Measurements from ENCODE around the gene OR6C2. TPM values are rescaled to one million over a fixed set of nuclear protein-coding genes. Genes with fewer than 3 reads are reported as not detected.

The OR6C2 gene
- total RNA-seq, 2 donors from 2014 or later = not detected

DNA sequence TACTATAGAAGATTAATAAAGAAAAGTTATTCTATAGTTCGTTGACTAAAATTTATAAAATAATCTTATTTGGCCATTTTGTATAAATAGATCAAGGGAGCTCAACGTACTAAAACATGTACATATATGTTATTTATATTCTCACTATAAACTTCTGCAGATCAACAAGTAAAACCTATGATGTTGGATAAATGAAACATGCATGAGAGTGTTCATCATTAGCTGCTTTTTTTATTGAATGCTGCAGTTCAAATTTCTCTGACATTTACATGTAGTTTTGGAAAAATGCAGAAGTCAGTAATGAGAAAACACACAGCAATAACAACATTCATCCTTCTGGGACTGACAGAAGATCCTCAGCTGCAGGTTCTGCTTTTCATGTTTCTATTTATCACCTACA, 48.2 kb downstream of the OR6C2 start, which contains the start of gene OR6C68:
OR6C68 (plus strand) TSS at position 301 of the 400 bp plus-strand sequence; CDS start at position 301, 0 bp downstream.
- Mint-ChIP-seq H3K27me3 (ENCODE audit: insufficient read depth) (peaks cover 3% of the 10 kb centered on the region), H3K36me3 (ENCODE audit: low read depth) (no peaks in the 10 kb centered on the region), H3K4me3 (no peak within 1 kb of the TSS), H3K4me1 (no peaks in the 10 kb centered on the region), H3K9me3 (no peaks in the 10 kb centered on the region), H3K27ac (no peak within 1 kb of the TSS)
- Histone ChIP-seq H3K9me3 (ENCODE audit: control insufficient read depth, low read length) (no peaks in the 10 kb centered on the region), H3K27me3 (ENCODE audit: control insufficient read depth, insufficient read depth, low read length, poor library complexity, severe bottlenecking) (no peaks in the 10 kb centered on the region), H3K36me3 (ENCODE audit: control insufficient read depth, insufficient read depth, low read length) (no peaks in the 10 kb centered on the region), H3K27ac (ENCODE audit: low read depth, low read length) (no peak within 1 kb of the TSS), H3K4me1 (ENCODE audit: control insufficient read depth, insufficient read depth, low read length) (no peaks in the 10 kb centered on the region), H3K4me3 (ENCODE audit: low read length) (no peak within 1 kb of the TSS), H3K9ac (ENCODE audit: extremely low read depth, low read length, poor library complexity, severe bottlenecking) (no peak within 1 kb of the TSS)
- no CpG with 5 or more reads among the region's 2 CpGs for WGBS, 2 experiments (ENCODE audit: insufficient coverage in 1 of 2, insufficient read length in 1 of 2)
- no peak for DNase-seq
- TF ChIP-seq, protein P1, sequence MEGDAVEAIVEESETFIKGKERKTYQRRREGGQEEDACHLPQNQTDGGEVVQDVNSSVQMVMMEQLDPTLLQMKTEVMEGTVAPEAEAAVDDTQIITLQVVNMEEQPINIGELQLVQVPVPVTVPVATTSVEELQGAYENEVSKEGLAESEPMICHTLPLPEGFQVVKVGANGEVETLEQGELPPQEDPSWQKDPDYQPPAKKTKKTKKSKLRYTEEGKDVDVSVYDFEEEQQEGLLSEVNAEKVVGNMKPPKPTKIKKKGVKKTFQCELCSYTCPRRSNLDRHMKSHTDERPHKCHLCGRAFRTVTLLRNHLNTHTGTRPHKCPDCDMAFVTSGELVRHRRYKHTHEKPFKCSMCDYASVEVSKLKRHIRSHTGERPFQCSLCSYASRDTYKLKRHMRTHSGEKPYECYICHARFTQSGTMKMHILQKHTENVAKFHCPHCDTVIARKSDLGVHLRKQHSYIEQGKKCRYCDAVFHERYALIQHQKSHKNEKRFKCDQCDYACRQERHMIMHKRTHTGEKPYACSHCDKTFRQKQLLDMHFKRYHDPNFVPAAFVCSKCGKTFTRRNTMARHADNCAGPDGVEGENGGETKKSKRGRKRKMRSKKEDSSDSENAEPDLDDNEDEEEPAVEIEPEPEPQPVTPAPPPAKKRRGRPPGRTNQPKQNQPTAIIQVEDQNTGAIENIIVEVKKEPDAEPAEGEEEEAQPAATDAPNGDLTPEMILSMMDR (conservative IDR thresholded peaks at IDR 0.05) = no peak

DNA sequence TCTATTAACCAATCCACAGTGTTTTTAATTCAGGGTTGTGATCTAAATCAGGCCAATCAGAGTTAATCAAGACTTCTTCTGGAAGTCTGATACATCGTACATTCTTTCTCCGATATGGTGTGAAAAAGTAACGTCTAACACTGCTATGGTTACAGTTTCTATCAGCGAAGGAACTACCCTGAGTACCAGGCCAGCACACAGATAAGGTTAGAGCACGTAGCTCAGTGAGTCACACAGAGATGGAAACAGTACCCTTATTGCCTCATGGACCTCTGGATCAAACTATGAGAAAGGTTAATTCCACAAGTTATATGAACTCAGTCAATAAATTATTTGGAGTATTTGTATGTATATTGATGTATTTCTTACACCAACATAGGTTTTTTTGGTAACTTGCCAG, 51.6 kb downstream of the OR6C2 start:
- H3K4me3 Mint-ChIP-seq = no peak overlapping the region

DNA sequence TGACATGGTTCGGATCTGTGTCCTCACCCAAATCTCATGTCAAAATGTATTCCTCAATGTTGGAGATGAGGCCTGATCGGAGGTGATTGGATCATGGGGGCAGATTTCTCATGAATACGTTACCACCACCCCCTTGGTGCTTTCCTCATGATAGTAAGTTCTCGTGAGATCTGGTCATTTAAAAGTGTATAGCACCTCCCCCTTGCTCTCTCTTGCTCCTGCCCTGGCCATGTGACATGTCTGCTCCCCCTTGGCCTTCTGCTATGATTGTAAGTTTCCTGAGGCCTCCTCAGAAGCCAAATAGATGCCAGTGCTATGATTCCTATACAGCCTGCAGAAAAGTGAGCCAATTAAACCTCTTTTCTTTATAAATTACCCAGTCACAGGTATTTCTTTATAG, 55.4 kb downstream of the OR6C2 start:
- Histone ChIP-seq H3K27ac (ENCODE audit: low read depth, low read length) (peak overlapping the region; percentile 78), H3K4me1 (ENCODE audit: control insufficient read depth, insufficient read depth, low read length) (no peaks in the 10 kb centered on the region), H3K9me3 (ENCODE audit: control insufficient read depth, low read length) (no peaks in the 10 kb centered on the region), H3K9ac (ENCODE audit: extremely low read depth, low read length, poor library complexity, severe bottlenecking) (no peak overlapping the region), H3K27me3 (ENCODE audit: control insufficient read depth, insufficient read depth, low read length, poor library complexity, severe bottlenecking) (no peaks in the 10 kb centered on the region), H3K4me3 (ENCODE audit: low read length) (no peak overlapping the region), H3K36me3 (ENCODE audit: control insufficient read depth, insufficient read depth, low read length) (no peaks in the 10 kb centered on the region)
- DNase-seq = no peak
- no peaks in the 10 kb centered on the region for H3K4me1 Mint-ChIP-seq
- peaks cover 3% of the 10 kb centered on the region for H3K27me3 Mint-ChIP-seq (ENCODE audit: insufficient read depth)
- no peak overlapping the region for H3K27ac Mint-ChIP-seq
- H3K36me3 Mint-ChIP-seq (ENCODE audit: low read depth) = no peaks in the 10 kb centered on the region
- no peaks in the 10 kb centered on the region for H3K9me3 Mint-ChIP-seq
- no peak overlapping the region for H3K4me3 Mint-ChIP-seq
- 93 to 96% methylated on average over 3 to 4 of the region's 4 CpGs for WGBS, 2 experiments (ENCODE audit: insufficient coverage in 1 of 2, insufficient read length in 1 of 2)
- TF ChIP-seq, protein P1 (conservative IDR thresholded peaks at IDR 0.05) = no peak

More for the DNA sequence above, 51.6 kb downstream of the OR6C2 start:
- no peak for DNase-seq
- H3K27me3 Mint-ChIP-seq (ENCODE audit: insufficient read depth) = peaks cover 3% of the 10 kb centered on the region
- H3K36me3 Mint-ChIP-seq (ENCODE audit: low read depth) = no peaks in the 10 kb centered on the region
- H3K27me3 ChIP-seq (ENCODE audit: control insufficient read depth, insufficient read depth, low read length, poor library complexity, severe bottlenecking) = no peaks in the 10 kb centered on the region
- no peaks in the 10 kb centered on the region for H3K9me3 Mint-ChIP-seq
- no peaks in the 10 kb centered on the region for H3K36me3 ChIP-seq (ENCODE audit: control insufficient read depth, insufficient read depth, low read length)
- no peaks in the 10 kb centered on the region for H3K9me3 ChIP-seq (ENCODE audit: control insufficient read depth, low read length)
- no peak overlapping the region for H3K27ac Mint-ChIP-seq
- no peaks in the 10 kb centered on the region for H3K4me1 ChIP-seq (ENCODE audit: control insufficient read depth, insufficient read depth, low read length)
- 94% methylated on average over 4 to 5 of the region's 5 CpGs for WGBS, 2 experiments (ENCODE audit: insufficient coverage in 1 of 2, insufficient read length in 1 of 2)
- no peak overlapping the region for H3K9ac ChIP-seq (ENCODE audit: extremely low read depth, low read length, poor library complexity, severe bottlenecking)
- no peak overlapping the region for H3K4me3 ChIP-seq (ENCODE audit: low read length)
- H3K4me1 Mint-ChIP-seq = no peaks in the 10 kb centered on the region
- no peak overlapping the region for H3K27ac ChIP-seq (ENCODE audit: low read depth, low read length)
- TF ChIP-seq, protein P1 (conservative IDR thresholded peaks at IDR 0.05) = no peak

All from endodermal cell (in vitro differentiated cells).